Measurements from ENCODE around the gene STIM2. TPM values are rescaled to one million over a fixed set of nuclear protein-coding genes. Genes with fewer than 3 reads are reported as not detected.

STIM2 gene
- total and polyA plus RNA-seq, 10 of the 15 experiments (the other 5 are each of a cell fraction or from before 2014, with no cell fraction given) = 4.7 to 41.5 (median 16.9) TPM

DNA sequence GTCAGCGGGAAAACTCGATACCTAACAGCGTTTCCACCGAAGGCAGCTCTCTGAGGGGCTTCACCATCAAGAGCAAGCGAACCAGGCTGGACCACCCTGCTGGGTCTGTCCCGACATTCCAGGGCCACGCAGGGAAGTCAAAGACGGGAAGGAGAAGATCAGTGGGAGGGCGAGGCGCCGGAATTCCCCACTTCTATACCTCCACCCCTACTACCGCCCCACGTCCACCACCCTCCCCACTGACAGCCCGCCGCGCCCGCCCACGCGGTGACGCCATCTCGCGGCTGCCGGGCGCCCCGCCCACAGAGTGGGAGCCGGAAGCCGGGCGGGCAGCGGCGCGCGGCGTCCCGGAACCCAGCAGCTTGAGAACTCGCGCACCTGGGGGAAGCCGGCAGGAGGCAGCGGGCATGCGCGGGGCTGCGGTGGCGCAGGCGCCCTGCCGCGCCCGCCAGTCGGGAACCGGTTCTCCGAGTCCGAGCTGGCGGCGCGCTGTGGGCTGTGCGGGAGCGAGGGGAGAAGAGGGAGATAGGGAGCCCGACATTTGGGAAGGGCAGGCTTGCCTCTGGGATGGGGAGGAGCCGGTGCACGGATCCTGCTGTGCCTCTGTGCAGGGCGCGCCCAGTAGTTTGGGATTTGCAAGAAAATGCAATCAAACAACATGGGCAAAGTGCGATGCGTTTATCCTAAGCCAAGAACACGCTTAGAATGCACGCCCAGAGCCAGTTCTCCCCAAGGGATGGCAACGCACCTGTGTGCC is 3.2 kb upstream of the STIM2 start:
- Histone ChIP-seq H3K9me3 (replicated peaks; ENCODE audit: control insufficient read depth, insufficient read depth, low read length) (no peaks in the 10 kb centered on the region), H3K4me3 (peak overlapping the region; percentile 83), H3K36me3 (ENCODE audit: control insufficient read depth in 2 of 2, insufficient read depth in 2 of 2, low read length in 1 of 2) (no peaks in the 10 kb centered on the region), H3K79me2 (ENCODE audit: control insufficient read depth, insufficient read depth, low read length) (peaks cover 15% of the 10 kb centered on the region), H3K9ac (ENCODE audit: control insufficient read depth, insufficient read depth, low read length) (peak overlapping the region; percentile 86), H3K4me2 (ENCODE audit: control insufficient read depth, insufficient read depth) (peak overlapping the region; percentile 100), H3K27ac (ENCODE audit: control insufficient read depth, insufficient read depth) (peak overlapping the region; percentile 42), H4K20me1 (ENCODE audit: control insufficient read depth, insufficient read depth) (no peaks in the 10 kb centered on the region), H2AFZ (ENCODE audit: control insufficient read depth, low read depth, low read length) (peak overlapping the region; percentile 95), H3K27me3 (replicated peaks in 1 of 2; ENCODE audit: control insufficient read depth in 2 of 2, insufficient read depth in 2 of 2, low read length in 1 of 2) (no peaks in the 10 kb centered on the region), H3K4me1 (ENCODE audit: control insufficient read depth, insufficient read depth, low read length) (peaks cover 11% of the 10 kb centered on the region)
- DNase-seq (ENCODE audit: low read depth, low spot score) = peak; percentile 53
- 1% methylated on average over 57 of the region's 65 CpGs for WGBS (ENCODE audit: insufficient coverage, insufficient replicate concordance, low lambda C conversion rate, missing lambda C conversion rate)
- intact Hi-C loops (cut with micrococcal nuclease; ENCODE audit: unreplicated experiment) = loop anchor here (1.0 kb wide), 1 partner anchor 31 kb away; no protein-coding TSS in a partner anchor
- FAIRE-seq = peak; percentile 65
- ChIA-PET SMC1A (ENCODE audit: uncharacterized antibody, unreplicated experiment) (interaction anchor here (1.2 to 2.5 kb wide), 7 partner anchors 9 to 153 kb away, joined by 3 to 18 read pairs (median 5); no protein-coding TSS in a partner anchor), POLR2A (interaction anchor here (1.0 to 1.6 kb wide), 10 partner anchors 9 to 161 kb away, joined by 3 to 11 read pairs (median 4); no protein-coding TSS in a partner anchor), RAD21 (ENCODE audit: unreplicated experiment) (interaction anchor here (0.7 to 2.5 kb wide), 10 partner anchors 9 to 152 kb away, joined by 3 to 14 read pairs (median 6); no protein-coding TSS in a partner anchor), CTCF (interaction anchor here (1.0 to 1.6 kb wide), 5 partner anchors 10 to 153 kb away, joined by 3 to 5 read pairs (median 3); no protein-coding TSS in a partner anchor)
- no TSS peak for BruUV-seq (replicated peaks)
- peak; percentile 77 for ATAC-seq
- in situ Hi-C loops (cut with MboI) = no loop called here
- TF ChIP-seq SREBF1 (IDR thresholded peaks at IDR 0.05; ENCODE audit: low read length) (no peak), TCF12 (IDR thresholded peaks at IDR 0.05; ENCODE audit: low read depth, low read length) (peak; percentile 76), ZNF622 (IDR thresholded peaks at IDR 0.05) (no peak), BCL11A (IDR thresholded peaks at IDR 0.05; ENCODE audit: low read depth, low read length) (0 out of 2 replicates have a peak, but pooled peaks have one; percentile 10), MYB (IDR thresholded peaks at IDR 0.05; ENCODE audit: borderline replicate concordance, low read depth, low read length) (no peak), PKNOX1 (IDR thresholded peaks at IDR 0.05) (no peak; the same call in 1 of the 2 replicates), JUND (IDR thresholded peaks at IDR 0.05; ENCODE audit: low read depth, low read length) (no peak), SREBF2 (IDR thresholded peaks at IDR 0.05; ENCODE audit: low read length) (no peak), RCOR1 (conservative IDR thresholded peaks at IDR 0.05; ENCODE audit: low read depth, low read length) (no peak), TAF1 (IDR thresholded peaks at IDR 0.05; ENCODE audit: borderline replicate concordance, low read depth, low read length) (peak; percentile 66; the same call in 1 of the 2 replicates), ZNF217 (IDR thresholded peaks at IDR 0.05) (no peak), NR2C2 (IDR thresholded peaks at IDR 0.05; ENCODE audit: borderline replicate concordance, control insufficient read depth, insufficient read length, low read depth) (no peak), IKZF1 (conservative IDR thresholded peaks at IDR 0.05) (peak; percentile 99), RUNX3 (IDR thresholded peaks at IDR 0.05; ENCODE audit: low read length) (peak; percentile 62), MTA2 (IDR thresholded peaks at IDR 0.05; ENCODE audit: low read depth) (peak; percentile 36; the same call in 1 of the 2 replicates), RAD21 (IDR thresholded peaks at IDR 0.05; ENCODE audit: insufficient read depth, low read depth, low read length) (no peak), NFYA (IDR thresholded peaks at IDR 0.05; ENCODE audit: borderline replicate concordance, low read depth, low read length) (no peak)
- TF ChIP-seq, protein P1, sequence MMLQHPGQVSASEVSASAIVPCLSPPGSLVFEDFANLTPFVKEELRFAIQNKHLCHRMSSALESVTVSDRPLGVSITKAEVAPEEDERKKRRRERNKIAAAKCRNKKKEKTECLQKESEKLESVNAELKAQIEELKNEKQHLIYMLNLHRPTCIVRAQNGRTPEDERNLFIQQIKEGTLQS (IDR thresholded peaks at IDR 0.05; ENCODE audit: borderline replicate concordance, extremely low read depth, low read depth, low read length) = 0 out of 2 replicates have a peak, but pooled peaks have one; percentile 10
- TF ChIP-seq, protein P2, sequence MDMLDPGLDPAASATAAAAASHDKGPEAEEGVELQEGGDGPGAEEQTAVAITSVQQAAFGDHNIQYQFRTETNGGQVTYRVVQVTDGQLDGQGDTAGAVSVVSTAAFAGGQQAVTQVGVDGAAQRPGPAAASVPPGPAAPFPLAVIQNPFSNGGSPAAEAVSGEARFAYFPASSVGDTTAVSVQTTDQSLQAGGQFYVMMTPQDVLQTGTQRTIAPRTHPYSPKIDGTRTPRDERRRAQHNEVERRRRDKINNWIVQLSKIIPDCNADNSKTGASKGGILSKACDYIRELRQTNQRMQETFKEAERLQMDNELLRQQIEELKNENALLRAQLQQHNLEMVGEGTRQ (IDR thresholded peaks at IDR 0.05; ENCODE audit: borderline replicate concordance, low read depth, low read length) = no peak
- TF ChIP-seq, protein P3, sequence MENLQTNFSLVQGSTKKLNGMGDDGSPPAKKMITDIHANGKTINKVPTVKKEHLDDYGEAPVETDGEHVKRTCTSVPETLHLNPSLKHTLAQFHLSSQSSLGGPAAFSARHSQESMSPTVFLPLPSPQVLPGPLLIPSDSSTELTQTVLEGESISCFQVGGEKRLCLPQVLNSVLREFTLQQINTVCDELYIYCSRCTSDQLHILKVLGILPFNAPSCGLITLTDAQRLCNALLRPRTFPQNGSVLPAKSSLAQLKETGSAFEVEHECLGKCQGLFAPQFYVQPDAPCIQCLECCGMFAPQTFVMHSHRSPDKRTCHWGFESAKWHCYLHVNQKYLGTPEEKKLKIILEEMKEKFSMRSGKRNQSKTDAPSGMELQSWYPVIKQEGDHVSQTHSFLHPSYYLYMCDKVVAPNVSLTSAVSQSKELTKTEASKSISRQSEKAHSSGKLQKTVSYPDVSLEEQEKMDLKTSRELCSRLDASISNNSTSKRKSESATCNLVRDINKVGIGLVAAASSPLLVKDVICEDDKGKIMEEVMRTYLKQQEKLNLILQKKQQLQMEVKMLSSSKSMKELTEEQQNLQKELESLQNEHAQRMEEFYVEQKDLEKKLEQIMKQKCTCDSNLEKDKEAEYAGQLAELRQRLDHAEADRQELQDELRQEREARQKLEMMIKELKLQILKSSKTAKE (IDR thresholded peaks at IDR 0.05; ENCODE audit: low read depth, poor library complexity, severe bottlenecking) = no peak

All from GM12878 (cell line).